H1 (cell line): ENCODE results near the gene MDM1. TPM values are rescaled to one million over a fixed set of nuclear protein-coding genes. Genes with fewer than 3 reads are reported as not detected.

Source experiments
- CTCF ChIA-PET: fragments of 300-600 bp; sonication (Branson Sonifier 250); formaldehyde crosslinking; loops from one replicate; lab custom pipeline; 2021; ENCODE audit not compliant: partially characterized antibody; lab: Charles Lee
- POLR2A ChIA-PET: fragments of 300-600 bp; sonication (Branson Sonifier 250); formaldehyde crosslinking; loops from one replicate; lab custom pipeline; 2021; ENCODE audit warnings: inconsistent platforms; ENCODE audit not compliant: partially characterized antibody; lab: Charles Lee
- DNase-seq, 2 experiments: peaks; one replicate each; pipeline versions ENCODE4 v3.0.0 to v3.0.0-alpha.2; 2010 to 2022; ENCODE audit warnings: low spot score in 2 of 2, low read depth in 1 of 2, mixed read lengths in 1 of 2
- FAIRE-seq: peaks from 2 replicates; lab custom pipeline; 2011; peaks lifted over from hg19 to GRCh38; lab: Jason Lieb, UNC
- H2AFZ ChIP-seq: 2 replicates; pipeline ENCODE4 v1.8.1; 2012; ENCODE audit warnings: low read length, inconsistent platforms
- H2AK5ac ChIP-seq: 2 replicates; pipeline ENCODE4 v1.6.1; 2013; ENCODE audit warnings: low read depth, low read length
- H2BK120ac ChIP-seq: replicated peaks from 2 replicates; pipeline ENCODE3; 2013; ENCODE audit warnings: low read depth, low read length, inconsistent platforms
- H2BK12ac ChIP-seq: 2 replicates; pipeline ENCODE4 v1.6.1; 2013; ENCODE audit warnings: low read depth, low read length
- H2BK15ac ChIP-seq: 2 replicates; pipeline ENCODE4 v1.6.1; 2013; ENCODE audit warnings: low read length
- H2BK20ac ChIP-seq: 2 replicates; pipeline ENCODE4 v1.6.1; 2013; ENCODE audit warnings: low read length
- H2BK5ac ChIP-seq: 2 replicates; pipeline ENCODE4 v1.6.1; 2013; ENCODE audit warnings: low read depth, low read length
- H3K14ac ChIP-seq: 2 replicates; pipeline ENCODE4 v1.6.1; 2013; ENCODE audit warnings: inconsistent platforms; ENCODE audit not compliant: insufficient read length
- H3K18ac ChIP-seq: 2 replicates; pipeline ENCODE4 v1.6.1; 2013; ENCODE audit warnings: low read length; ENCODE audit errors: extremely low read depth
- H3K23ac ChIP-seq: 2 replicates; pipeline ENCODE4 v1.6.1; 2013; ENCODE audit warnings: inconsistent platforms; ENCODE audit not compliant: insufficient read length
- H3K23me2 ChIP-seq: 2 replicates; pipeline ENCODE4 v1.6.1; 2013; ENCODE audit warnings: low read depth, low read length
- H3K27ac ChIP-seq: 2 replicates; pipeline ENCODE4 v1.6.1; 2011; ENCODE audit warnings: low read depth, low read length, inconsistent platforms
- H3K27me3 ChIP-seq, 4 experiments: replicated peaks in 1 of 4; 1 replicate in 1 of 4; 2 replicates in 3 of 4; pipeline versions ENCODE4 v1.6.1 to v1.8.1; 2011 to 2013; ENCODE audit warnings: low read length in 3 of 4, mild to moderate bottlenecking in 3 of 4, inconsistent platforms in 2 of 4, mixed read lengths in 2 of 4, moderate library complexity in 1 of 4; ENCODE audit not compliant: control insufficient read depth in 3 of 4, insufficient read depth in 3 of 4; ENCODE audit errors: extremely low read depth in 1 of 4
- H3K36me3 ChIP-seq, 4 experiments: 2 replicates each; pipeline versions ENCODE4 v1.6.1 to v1.8.1; 2011 to 2013; ENCODE audit warnings: mild to moderate bottlenecking in 4 of 4, low read length in 3 of 4, moderate library complexity in 2 of 4, control low read depth in 1 of 4, inconsistent platforms in 1 of 4; ENCODE audit not compliant: insufficient read depth in 4 of 4, control insufficient read depth in 2 of 4
- H3K4ac ChIP-seq: replicated peaks from 2 replicates; pipeline ENCODE3; 2013; ENCODE audit warnings: low read length, low read depth, mixed read lengths, inconsistent platforms; ENCODE audit not compliant: insufficient read length
- H3K4me1 ChIP-seq, 4 experiments: replicated peaks in 1 of 4; 1 replicate in 1 of 4; 2 replicates in 3 of 4; pipeline versions ENCODE4 v1.6.1 to v1.8.1; 2011 to 2013; ENCODE audit warnings: low read length in 3 of 4, inconsistent platforms in 2 of 4, mixed read lengths in 1 of 4; ENCODE audit not compliant: insufficient read depth in 4 of 4, control insufficient read depth in 3 of 4
- H3K4me2 ChIP-seq, 2 experiments: 2 replicates each; pipeline versions ENCODE4 v1.6.1 to v1.8.1; 2011 to 2013; ENCODE audit warnings: low read depth in 2 of 2, low read length in 2 of 2, control low read depth in 1 of 2, inconsistent platforms in 1 of 2, mild to moderate bottlenecking in 1 of 2; ENCODE audit not compliant: insufficient read depth in 1 of 2
- H3K4me3 ChIP-seq, 4 experiments: fragments of 200-600, 300-600 bp in 1 of 4; sonication (generic), shearing (Covaris generic), sonication (Bioruptor Twin) in 1 of 4; 2 replicates each; pipeline versions ENCODE4 v1.5.1 to v1.8.1; 2011 to 2016; ENCODE audit warnings: low read length in 4 of 4, low read depth in 3 of 4, control low read depth in 2 of 4, inconsistent platforms in 2 of 4, mild to moderate bottlenecking in 2 of 4, mixed read lengths in 1 of 4, moderate library complexity in 1 of 4; ENCODE audit not compliant: insufficient read depth in 2 of 4; ENCODE audit errors: extremely low read depth in 1 of 4
- H3K56ac ChIP-seq: replicated peaks from 2 replicates; pipeline ENCODE3; 2013; ENCODE audit warnings: low read depth, mild to moderate bottlenecking, mixed read lengths, low read length, inconsistent platforms; ENCODE audit not compliant: insufficient read length
- H3K79me1 ChIP-seq: 2 replicates; pipeline ENCODE4 v1.6.1; 2013; ENCODE audit warnings: low read depth, low read length, control low read depth
- H3K79me2 ChIP-seq, 2 experiments: 2 replicates each; pipeline versions ENCODE4 v1.6.1 to v1.8.1; 2012 to 2013; ENCODE audit warnings: low read length in 2 of 2, mild to moderate bottlenecking in 2 of 2, inconsistent platforms in 1 of 2; ENCODE audit not compliant: insufficient read depth in 2 of 2, control insufficient read depth in 1 of 2
- H3K9ac ChIP-seq, 4 experiments: replicated peaks in 1 of 4; 1 replicate in 1 of 4; 2 replicates in 3 of 4; pipeline versions ENCODE4 v1.6.1 to v1.8.1; 2011 to 2013; ENCODE audit warnings: low read depth in 3 of 4, low read length in 3 of 4, control low read depth in 2 of 4, mild to moderate bottlenecking in 2 of 4, moderate library complexity in 2 of 4, inconsistent platforms in 1 of 4; ENCODE audit errors: extremely low read depth in 1 of 4
- H3K9me3 ChIP-seq, 2 experiments: 2 replicates each; pipeline versions ENCODE4 v1.6.1 to v1.8.1; 2012 to 2013; ENCODE audit warnings: mild to moderate bottlenecking in 2 of 2, moderate library complexity in 2 of 2, control low read depth in 1 of 2, inconsistent platforms in 1 of 2, low read depth in 1 of 2, low read length in 1 of 2, mixed read lengths in 1 of 2; ENCODE audit not compliant: insufficient read depth in 2 of 2
- H4K20me1 ChIP-seq, 2 experiments: replicated peaks in 1 of 2; 2 replicates each; pipeline versions ENCODE3 to v1.8.1; 2011 to 2013; ENCODE audit warnings: inconsistent platforms in 2 of 2, low read length in 2 of 2, mild to moderate bottlenecking in 1 of 2; ENCODE audit not compliant: insufficient read depth in 2 of 2, control insufficient read depth in 1 of 2
- H4K5ac ChIP-seq: 2 replicates; pipeline ENCODE4 v1.6.1; 2013; ENCODE audit warnings: low read length, low read depth, mixed read lengths, inconsistent platforms; ENCODE audit not compliant: insufficient read length
- H4K8ac ChIP-seq: 2 replicates; pipeline ENCODE4 v1.8.0; 2013; ENCODE audit warnings: mild to moderate bottlenecking, moderate library complexity, low read length, inconsistent platforms; ENCODE audit not compliant: insufficient read depth; ENCODE audit errors: extremely low read depth
- H4K91ac ChIP-seq: replicated peaks from 2 replicates; pipeline ENCODE3; 2013; ENCODE audit warnings: low read length, mixed read lengths, inconsistent platforms; ENCODE audit not compliant: insufficient read length
- CBX8 ChIP-seq: fragments of 300-800, 300-1000 bp; sonication (generic); IDR thresholded peaks from 2 replicates; pipeline ENCODE4 v1.7.1; 2016; ENCODE audit warnings: low read depth, low read length, borderline replicate concordance
- CTCF ChIP-seq, 3 experiments: IDR thresholded peaks; 1 replicate in 2 of 3; 2 replicates in 1 of 3; pipeline versions ENCODE4 v1.5.1 to v1.6.1; 2011; ENCODE audit warnings: low read length in 3 of 3, mild to moderate bottlenecking in 3 of 3, inconsistent platforms in 2 of 3, low read depth in 1 of 3, moderate library complexity in 1 of 3; ENCODE audit not compliant: insufficient read depth in 1 of 3; ENCODE audit errors: control extremely low read depth in 1 of 3
- E2F6 ChIP-seq: IDR thresholded peaks from 2 replicates; pipeline ENCODE4 v1.6.1; 2012; ENCODE audit warnings: inconsistent platforms
- JUND ChIP-seq: IDR thresholded peaks from 2 replicates; pipeline ENCODE4 v1.6.1; 2011; ENCODE audit warnings: mild to moderate bottlenecking, improper control_type of control experiment, low read length
- KDM4A ChIP-seq: IDR thresholded peaks from one replicate; pipeline ENCODE4 v1.7.1; 2012; ENCODE audit warnings: low read depth, mild to moderate bottlenecking, moderate library complexity, low read length, inconsistent platforms; ENCODE audit not compliant: severe bottlenecking
- POLR2A ChIP-seq, 2 experiments: IDR thresholded peaks; 1 replicate in 1 of 2; 2 replicates in 1 of 2; pipeline ENCODE4 v1.6.1; 2011; ENCODE audit warnings: low read depth in 2 of 2, low read length in 2 of 2, mild to moderate bottlenecking in 2 of 2; ENCODE audit errors: control extremely low read depth in 1 of 2
- POLR2AphosphoS5 ChIP-seq: IDR thresholded peaks from 2 replicates; pipeline ENCODE4 v1.6.1; 2011; ENCODE audit warnings: low read depth, low read length
- RFX5 ChIP-seq: IDR thresholded peaks from 2 replicates; pipeline ENCODE4 v1.6.1; 2011; ENCODE audit warnings: low read depth, low read length, improper control_type of control experiment, borderline replicate concordance
- SRF ChIP-seq: IDR thresholded peaks from 2 replicates; pipeline ENCODE4 v1.6.1; 2011; ENCODE audit warnings: mild to moderate bottlenecking, low read depth, low read length, moderate library complexity
- TAF7 ChIP-seq: optimal IDR thresholded peaks from 2 replicates; pipeline ENCODE3; 2011; ENCODE audit warnings: low read depth, mild to moderate bottlenecking, inconsistent platforms, low read length, moderate library complexity, borderline replicate concordance
- WGBS, 2 experiments: shearing (Covaris generic) in 1 of 2; methylation state at CpG; one replicate each; pipeline versions ENCODE4 v1.1.6 to v1.1.7; 2013 to 2015; ENCODE audit warnings: low lambda C conversion rate in 2 of 2, mixed read lengths in 2 of 2, inconsistent platforms in 1 of 2, low coverage in 1 of 2, missing lambda C conversion rate in 1 of 2; ENCODE audit not compliant: insufficient replicate concordance in 2 of 2, insufficient coverage in 1 of 2, insufficient read length in 1 of 2; ENCODE audit errors: extremely low coverage in 1 of 2, missing lambda C conversion rate in 1 of 2; 5-methylcytosine and 5-hydroxymethylcytosine counted together
- polyA plus RNA-seq, 7 experiments: library from polyadenylated mRNA; depleted of rRNA in 3 of 7; stranded (reverse) in 5 of 7; unstranded in 2 of 7; fragments of >200 nt in 5 of 7; fragments of 200-250 nt in 2 of 7; gene quantifications; 1 replicate in 5 of 7; 2 replicates in 1 of 7; 4 replicates in 1 of 7; pipeline versions ENCODE4 v1.2.1 to v1.2.3, GENCODE V29; 2011 to 2013; ENCODE audit warnings: missing spikeins in 2 of 7, mixed read lengths in 2 of 7
- total RNA-seq: library from RNA; stranded (reverse); fragmentation: NEBNext Ultra II Directional; extraction: Animal tissue kit (Norgen Biotek cat#: 25700); gene quantifications from 2 replicates; pipeline ENCODE4 v1.2.1, GENCODE V29; 2021

The MDM1 gene
- total and polyA plus RNA-seq, 2 of the 8 experiments (the other 6 are each of a cell fraction or from before 2014, with no cell fraction given): 3.1 to 10.7 TPM

GRCh38 chr12:68378872-68379606, 46.9 kb upstream of the MDM1 start:
- H2BK20ac ChIP-seq: no peak overlapping the region
- no peak overlapping the region for H3K56ac ChIP-seq
- H3K4me1 ChIP-seq: peaks cover 0 to 11% (median 1%) of the 10 kb centered on the region in 4 experiments; a peak in 3 of 7 replicates
- H3K79me2 ChIP-seq: no peaks in the 10 kb centered on the region
- H3K27ac ChIP-seq: no peak overlapping the region
- CTCF ChIA-PET: interaction anchor here (1.8 kb wide), 1 partner anchor 20 kb away, joined by 5 read pairs; no protein-coding TSS in a partner anchor
- H3K79me1 ChIP-seq: no peaks in the 10 kb centered on the region
- no peaks in the 10 kb centered on the region for H4K20me1 ChIP-seq
- H3K9ac ChIP-seq: no peak overlapping the region
- H3K18ac ChIP-seq: no peak overlapping the region
- no peak for DNase-seq
- H3K23me2 ChIP-seq: no peaks in the 10 kb centered on the region; the same call in 1 of the 2 replicates
- no peaks in the 10 kb centered on the region for H3K9me3 ChIP-seq
- H3K27me3 ChIP-seq: no peaks in the 10 kb centered on the region
- no peak overlapping the region for H4K91ac ChIP-seq
- no peak overlapping the region for H4K5ac ChIP-seq
- no peak overlapping the region for H2BK120ac ChIP-seq
- H3K4me3 ChIP-seq: no peak overlapping the region
- no peak overlapping the region for H2BK5ac ChIP-seq
- H2AFZ ChIP-seq: no peak overlapping the region
- no peak overlapping the region for H3K4me2 ChIP-seq
- no peaks in the 10 kb centered on the region for H3K36me3 ChIP-seq
- H3K23ac ChIP-seq: no peak overlapping the region
- POLR2A ChIA-PET: no interaction called here
- WGBS, 2 experiments: 91% methylated on average over 5 of the region's 5 CpGs; no CpG with 5 or more reads in 1 of the 2 experiments
- no peak overlapping the region for H3K14ac ChIP-seq
- H4K8ac ChIP-seq: no peak overlapping the region
- no peak overlapping the region for H2BK12ac ChIP-seq
- no peak overlapping the region for H2BK15ac ChIP-seq
- H2AK5ac ChIP-seq: no peak overlapping the region
- no peak for FAIRE-seq
- H3K4ac ChIP-seq: no peak overlapping the region
- TF ChIP-seq JUND (no peak), RFX5 (no peak), TAF7 (no peak), CTCF (IDR thresholded peaks at IDR 0.05; ENCODE audit: control extremely low read depth in 1 of 3, insufficient read depth in 1 of 3, low read depth in 1 of 3, low read length in 3 of 3) (no peak), E2F6 (no peak), SRF (no peak), POLR2AphosphoS5 (no peak), KDM4A (no peak), POLR2A (IDR thresholded peaks at IDR 0.05; ENCODE audit: control extremely low read depth in 1 of 2, low read depth in 2 of 2, low read length in 2 of 2) (no peak), CBX8 (no peak)
